Inflammatory macrophage treated with lipopolysaccharide for 1 hour (primary cell): ENCODE measurements around the gene ASGR1.
A peak's percentile ranks its signal among the peaks of the same experiment; 100 is the strongest.
"Not testable (repeated sequence)": the region's sequence is repeated elsewhere in the genome, so short reads cannot be mapped to it uniquely, and the experiment has no call there.

Source experiments
- DNase-seq, 2 donors: peaks; one replicate each; pipeline ENCODE4 v3.0.0-alpha.2; 2020 to 2022

ASGR1 gene

DNA sequence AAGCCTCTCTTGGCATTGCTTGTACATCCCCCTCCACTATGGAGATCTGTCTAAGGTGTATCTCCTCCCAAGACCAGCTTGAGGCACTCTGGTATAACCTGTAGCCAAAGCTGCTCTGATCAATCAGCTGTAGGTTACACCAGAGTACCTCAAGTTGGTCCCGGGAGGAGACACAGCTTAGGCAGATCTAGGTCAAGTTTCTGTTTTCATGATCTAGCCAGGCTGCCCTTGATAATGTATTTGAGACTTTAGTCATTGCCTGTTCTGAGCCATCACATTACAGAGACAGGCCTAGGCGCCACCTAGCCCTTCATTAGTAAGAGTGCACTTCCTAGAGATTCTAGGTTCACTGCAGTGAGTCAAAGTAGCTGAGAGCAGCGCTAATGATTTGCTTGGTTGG, 31.4 kb downstream of the ASGR1 start:
- DNase-seq: no peak

DNA sequence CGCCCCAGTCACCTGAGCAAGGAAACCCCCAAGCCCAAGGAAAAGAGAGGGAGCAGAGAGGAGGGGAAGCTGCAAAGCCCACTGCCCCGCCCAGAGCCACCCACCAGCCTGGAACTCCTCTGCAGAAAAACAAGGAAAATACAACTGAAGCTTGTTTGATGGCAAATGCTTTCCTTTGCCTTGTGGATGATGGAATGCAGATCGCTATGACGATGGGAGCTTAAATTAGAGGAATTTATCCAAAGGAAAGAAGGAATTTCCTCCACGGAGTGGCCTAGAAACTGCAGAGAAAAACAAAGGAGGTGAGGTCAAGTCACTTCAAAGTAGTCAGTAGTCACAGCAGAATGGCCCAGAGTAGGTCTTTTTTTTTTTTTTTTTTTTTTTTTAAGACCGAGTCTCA, 33.1 kb downstream of the ASGR1 start:
- no peak for DNase-seq

DNA sequence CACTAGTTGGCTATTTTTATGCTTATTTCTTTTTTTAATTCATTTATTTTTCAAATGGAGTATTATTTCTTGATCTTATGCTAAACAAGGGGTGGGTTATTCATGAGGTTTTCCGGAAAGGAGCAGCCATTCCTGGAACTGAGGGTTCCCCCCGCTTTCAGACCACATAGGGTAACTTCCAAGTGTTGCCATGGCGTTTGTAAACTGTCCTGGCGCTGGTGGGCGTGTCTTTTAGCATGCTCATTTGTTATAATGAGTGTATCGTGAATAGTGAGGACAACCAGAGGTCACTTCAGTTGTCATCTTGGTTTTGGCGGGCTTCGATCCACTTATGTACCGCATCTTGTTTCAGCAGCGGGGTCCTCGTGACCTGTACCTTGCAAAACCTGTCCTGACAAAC, 35.0 kb downstream of the ASGR1 start:
- DNase-seq: no peak

DNA sequence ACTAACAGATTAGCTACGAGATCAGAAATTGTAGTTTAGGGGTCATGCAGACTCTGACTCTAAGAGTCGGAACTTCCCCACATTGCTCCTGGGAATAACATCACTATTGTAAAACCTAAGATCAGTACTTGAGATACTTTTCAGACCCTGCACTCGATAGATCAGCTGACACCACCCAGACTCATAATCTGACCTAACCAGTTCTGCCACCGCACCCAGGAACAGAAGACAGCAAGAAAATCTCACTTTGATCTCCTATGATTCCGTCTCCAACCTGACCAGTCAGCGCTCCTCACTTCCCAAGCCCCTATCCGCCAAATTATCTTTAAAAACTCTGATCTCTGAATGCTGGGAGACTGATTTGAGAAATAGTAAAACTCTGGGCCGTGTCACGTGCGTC, 37.3 kb downstream of the ASGR1 start:
- no peak for DNase-seq

DNA sequence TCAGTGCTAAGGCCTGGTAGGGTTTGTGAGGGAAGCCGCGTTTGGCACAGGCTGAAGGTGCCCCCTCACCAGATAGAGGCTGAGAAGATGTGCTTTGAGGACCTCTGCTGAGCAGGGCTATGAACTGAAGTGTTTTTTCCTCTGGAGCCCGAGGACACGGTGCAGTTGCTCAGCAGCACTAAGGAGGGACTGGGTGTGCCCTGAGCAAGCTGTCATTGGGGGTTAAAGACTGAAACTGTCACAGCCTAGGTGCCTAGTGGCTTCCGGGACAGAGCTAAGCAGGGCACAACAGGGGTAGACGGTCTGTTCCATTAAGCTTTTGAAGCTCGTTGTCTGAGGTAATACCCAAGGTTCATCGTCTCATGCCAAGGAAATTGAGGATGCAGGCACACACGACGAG, 39.8 kb downstream of the ASGR1 start:
- DNase-seq: no peak

DNA sequence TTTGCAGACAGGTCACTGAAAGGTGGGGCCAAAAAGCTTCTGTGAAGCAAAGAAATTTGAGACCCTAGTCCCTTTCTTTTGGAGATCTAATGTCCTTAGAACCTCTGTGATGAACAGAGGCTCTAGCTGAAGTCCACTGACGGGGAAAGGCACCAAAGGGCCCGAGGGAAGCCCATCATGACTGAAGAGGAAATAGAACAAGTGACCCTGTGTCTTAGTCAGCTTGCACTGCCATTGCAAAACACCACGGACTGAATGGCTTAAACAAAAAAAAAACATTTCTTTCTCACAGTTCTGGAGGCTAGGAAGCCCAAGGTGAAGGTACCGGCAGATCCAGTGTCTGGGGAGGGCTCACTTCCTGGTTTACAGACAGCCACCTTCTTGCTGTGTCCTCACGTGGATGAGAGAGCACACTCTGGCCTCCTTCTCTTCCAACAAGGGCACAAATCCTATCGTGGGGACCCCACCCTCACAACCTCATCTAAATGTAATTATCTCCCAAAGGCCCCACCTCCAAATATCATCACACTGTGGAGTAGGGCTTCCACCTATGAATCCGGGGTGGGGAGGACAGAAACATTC, 40.3 kb downstream of the ASGR1 start:
- DNase-seq: peak; percentile 81 to 82

DNA sequence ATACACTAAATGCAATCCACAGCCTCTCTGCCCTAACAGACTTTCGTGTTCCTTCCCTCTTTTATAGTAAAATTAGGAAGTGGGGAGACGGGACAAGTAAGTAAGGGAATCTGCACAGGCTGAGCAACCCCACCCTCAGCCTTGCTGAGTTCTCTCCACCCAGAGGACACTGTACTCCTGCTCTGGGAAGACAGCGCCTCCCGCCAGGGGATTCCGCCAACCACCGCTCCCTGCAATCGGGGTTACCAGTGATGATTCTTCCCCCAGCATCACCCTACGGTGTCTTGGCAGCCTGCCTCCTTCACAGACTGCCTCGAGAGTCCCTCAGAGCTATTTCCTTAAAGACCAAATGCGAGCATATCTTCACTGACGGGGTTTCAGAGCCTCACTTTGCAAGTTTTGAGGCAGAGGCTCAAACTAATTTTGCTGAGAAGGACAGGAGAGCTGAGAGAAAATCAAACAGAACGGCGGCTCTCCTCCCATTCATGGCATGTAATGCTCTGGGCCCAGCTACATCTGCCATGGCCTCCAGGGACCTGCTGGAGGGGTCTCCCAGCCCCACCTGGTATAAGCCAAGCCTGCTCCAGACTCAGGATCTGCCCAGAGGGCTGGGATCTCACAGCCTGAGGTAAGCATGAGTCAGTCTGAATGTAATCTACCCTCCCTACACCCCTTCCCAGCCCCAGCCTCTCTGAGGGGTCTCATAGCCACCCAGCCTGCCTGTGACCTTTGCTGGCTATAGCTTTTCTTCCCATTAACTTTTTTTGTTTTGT, 41.8 kb downstream of the ASGR1 start:
- peak; percentile 47 to 60 for DNase-seq

DNA sequence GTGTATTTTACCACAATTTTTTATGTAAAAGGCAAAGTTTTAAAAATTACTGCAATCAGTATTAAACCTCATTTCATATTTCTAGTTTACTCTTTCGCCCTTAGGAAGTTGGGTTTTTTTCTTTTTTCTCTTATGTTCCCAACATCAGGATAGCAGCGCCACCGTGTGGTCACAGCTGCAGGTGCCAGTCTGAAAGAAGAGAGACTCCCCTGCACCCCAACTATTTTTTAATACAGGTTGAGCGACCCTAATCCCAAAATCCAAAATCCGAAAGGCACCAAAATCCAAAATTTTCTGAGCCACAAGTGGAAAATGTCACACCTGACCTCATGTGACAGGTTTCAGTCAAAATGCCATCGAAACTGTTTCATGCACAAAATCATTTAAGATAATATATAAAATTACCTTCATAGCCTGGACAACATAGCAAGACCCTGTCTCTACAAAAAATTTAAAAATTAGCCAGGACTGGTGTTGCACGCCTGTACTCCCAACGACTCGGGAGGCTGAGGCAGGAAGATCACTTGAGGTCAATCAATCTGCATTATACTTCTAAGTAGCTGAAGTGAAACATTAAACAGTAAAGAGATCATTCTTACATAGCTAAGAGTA, 42.8 kb downstream of the ASGR1 start:
- peak; percentile 62 to 92 for DNase-seq

DNA sequence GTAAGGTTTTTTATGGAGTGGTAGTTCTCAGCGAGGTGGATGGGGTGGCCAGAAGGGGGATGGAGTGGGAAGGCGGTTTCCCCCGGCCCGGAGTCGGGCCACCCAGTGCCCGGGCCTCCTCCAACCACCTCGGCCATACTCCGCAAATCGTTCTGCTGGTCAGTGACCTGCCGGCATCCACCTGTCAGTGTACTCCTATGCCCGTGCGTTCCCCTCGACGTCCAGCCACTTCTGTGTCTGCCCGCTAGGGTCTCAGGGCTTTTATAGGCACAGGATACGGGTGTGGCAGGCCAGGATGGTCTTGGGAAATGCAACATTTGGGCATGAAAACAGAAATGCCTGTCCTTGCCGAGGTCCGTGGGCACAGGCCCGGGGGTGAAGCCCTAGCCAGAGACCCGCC, 45.3 kb downstream of the ASGR1 start:
- no peak for DNase-seq

DNA sequence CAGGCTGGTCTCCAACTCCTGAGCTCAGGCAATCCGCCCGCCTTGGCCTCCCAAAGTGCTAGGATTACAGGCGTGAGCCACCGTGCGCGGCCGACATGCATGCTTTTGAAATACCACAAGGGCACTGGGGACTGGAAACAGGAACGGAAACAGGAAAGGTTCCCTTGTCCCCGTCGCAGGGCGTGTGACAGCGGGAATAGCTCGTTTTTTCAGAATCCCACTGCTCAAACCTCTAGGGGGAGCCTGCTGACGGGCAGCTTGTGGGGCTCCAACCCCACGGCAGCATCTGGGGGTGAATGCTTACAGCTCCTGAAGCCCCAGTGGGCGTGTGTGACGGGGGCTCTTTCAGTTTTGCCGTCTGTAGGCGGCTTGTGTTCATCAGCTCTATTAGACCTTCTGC, 45.7 kb downstream of the ASGR1 start:
- DNase-seq: peak; percentile 80 to 87

DNA sequence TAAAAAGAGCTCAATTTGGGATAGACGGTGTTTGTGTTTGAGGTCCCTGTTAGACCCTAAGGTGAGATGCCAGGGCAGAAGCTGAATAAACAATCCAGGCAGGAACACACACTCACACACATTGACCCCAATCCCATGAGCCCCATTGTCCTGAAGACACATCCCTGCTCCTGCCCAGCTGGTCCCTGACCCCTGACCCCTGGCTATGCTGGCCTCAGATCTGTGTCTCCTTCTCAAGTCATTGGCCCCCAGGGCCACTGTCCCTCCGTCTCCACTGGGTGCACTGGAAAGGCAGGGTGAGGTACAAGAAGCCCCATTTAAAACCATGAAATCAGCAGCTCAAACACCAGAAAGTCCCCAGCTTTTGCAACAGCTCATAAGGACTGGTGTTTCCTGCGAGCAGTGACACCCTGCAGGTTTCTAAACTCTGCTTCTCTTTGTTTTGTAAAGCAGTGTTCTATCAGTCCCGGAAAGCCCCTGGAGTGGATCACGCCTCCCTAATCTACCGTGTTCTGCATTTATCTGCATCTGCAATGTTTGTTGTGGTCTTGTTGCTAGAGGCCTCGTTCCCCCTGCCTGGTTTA, 46.6 kb downstream of the ASGR1 start:
- peak; percentile 92 to 98 for DNase-seq

DNA sequence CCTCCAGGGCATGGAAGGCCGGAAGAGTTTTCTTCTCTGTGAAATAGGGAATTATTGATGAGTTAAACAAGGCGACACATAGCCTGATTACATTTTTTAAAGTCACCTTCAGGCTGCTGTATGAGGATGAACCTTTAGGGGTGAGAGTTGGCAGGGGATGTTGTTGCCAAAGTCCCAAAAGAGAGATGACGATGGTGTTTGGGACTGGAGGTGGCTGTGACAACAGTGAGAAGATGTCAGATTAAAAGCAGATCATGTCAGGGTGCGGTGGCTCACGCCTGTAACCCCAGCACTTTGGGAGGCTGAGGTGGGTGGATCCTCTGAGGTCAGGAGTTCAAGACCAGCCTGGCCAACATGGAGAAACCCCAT, 47.8 kb downstream of the ASGR1 start:
- peak in 1 of 2 donors; percentile 43 for DNase-seq

DNA sequence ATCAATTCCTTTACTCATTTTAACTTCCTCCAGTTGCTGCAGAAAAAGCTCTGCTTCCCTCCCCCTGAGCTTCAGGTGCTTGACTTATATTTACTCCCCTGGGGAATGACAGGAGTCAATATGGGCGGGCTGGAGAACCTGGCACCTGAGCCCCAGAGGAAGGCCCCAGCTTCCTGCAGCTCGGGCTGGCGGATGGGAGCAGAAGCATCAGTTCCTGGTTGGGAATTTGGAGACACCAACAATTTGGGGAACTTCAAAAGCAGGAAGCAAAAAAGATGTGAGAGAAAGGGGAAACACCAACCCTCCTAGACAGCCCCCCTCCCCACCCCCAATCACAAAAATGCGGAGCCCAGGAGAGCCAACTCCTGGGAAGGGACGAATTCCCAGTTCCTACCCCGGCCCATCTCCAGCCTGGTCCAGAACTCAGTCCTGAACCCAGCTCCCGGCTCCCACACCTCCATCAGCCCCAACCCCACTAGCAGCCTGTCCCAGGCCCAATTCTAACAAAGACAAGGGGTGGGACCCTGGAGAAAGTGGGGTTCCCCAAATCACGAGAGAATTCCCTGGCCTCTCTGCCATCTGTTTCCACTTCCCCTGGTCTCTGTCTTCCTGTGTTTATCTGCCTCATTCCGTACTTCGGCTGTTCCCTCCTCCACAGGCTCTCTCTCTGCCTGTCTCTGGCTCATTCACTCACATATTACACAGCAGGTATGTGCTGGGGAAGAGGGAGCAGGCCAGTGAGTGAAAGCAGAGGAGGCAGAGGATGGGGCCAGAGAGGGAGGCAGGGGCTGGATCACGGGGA, 48.3 kb downstream of the ASGR1 start:
- peak; percentile 55 to 62 for DNase-seq

DNA sequence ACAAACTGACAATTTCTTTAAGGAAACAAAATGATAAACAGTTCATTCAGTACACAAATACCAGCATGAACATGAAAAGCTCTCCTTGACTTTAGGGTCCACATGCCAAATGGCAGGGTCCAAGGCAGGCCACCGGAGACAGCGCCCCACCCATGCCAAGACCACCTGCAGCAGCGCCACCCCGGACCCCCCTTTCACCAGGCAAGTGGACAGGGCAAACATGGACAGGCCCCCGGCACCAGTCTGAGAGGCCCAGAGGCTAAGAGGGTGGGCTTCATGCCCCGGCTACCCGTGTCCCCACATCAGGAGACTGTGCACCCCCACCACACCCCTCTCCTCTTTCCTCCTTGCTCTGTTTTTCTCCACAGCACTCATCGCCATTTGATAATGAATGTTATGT, 49.9 kb downstream of the ASGR1 start:
- no peak for DNase-seq

DNA sequence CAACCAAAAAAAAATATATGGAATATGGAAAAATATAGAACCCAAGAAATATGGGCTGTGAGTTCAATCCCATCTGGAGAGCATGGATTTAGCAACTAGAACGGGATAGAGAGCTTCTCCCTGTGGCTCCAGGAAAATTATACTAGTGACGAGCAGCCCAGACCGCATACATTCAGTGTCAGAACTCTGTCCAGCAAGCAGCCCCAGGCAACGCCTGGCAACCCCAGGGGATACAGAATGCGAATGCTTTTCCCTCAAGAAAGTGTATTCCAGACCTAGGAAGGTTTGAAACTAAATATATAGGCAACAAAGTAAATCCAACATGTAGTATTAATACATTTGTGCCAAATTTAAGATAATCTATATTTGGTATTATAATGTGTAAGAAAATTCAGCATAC, 51.0 kb downstream of the ASGR1 start:
- no peak for DNase-seq

DNA sequence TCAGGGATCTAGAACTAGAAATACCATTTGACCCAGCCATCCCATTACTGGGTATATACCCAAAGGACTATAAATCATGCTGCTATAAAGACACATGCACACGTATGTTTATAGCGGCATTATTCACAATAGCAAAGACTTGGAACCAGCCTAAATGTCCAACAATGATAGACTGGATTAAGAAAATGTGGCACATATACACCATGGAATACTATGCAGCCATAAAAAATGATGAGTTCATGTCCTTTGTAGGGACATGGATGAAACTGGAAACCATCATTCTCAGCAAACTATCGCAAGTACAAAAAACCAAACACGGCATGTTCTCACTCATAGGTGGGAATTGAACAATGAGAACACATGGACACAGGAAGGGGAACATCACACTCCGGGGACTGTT, 51.7 kb downstream of the ASGR1 start:
- not testable (repeated sequence) for DNase-seq

DNA sequence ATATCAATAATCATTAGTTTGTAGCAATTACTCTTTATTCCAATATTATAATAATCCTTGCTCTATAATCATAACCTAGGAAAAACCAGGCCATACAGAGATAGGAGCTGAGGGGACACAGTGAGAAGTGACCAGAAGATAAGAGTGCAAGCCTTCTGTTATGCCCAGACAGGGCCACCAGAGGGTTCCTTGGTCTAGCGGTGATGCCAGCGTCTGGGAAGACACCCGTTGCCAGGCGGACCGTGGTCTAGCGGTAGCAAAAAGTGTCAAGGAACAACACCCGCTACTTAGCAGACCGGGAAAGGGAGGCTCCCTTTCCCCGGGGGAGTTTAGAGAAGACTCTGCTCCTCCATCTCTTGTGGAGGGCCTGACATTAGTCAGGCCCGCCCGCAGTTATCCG, 52.8 kb downstream of the ASGR1 start:
- DNase-seq: not testable (repeated sequence)

DNA sequence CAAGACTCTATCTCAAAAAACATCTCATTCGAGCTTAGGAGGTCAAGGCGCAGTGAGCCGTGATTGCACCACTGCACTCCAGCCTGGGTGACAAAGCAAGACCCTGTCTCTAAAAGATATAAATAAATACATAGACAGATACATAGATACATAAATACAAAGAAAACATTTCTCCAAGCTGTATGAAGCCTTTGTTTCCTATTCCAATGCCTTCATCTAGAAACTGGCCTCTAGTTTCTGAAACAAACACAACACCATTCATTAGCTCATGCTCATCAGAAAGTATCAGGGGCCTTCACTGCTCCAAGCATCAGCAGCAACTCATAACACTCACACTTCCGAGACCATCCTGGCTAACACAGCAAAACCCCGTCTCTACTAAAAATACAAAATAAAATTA, 54.2 kb downstream of the ASGR1 start:
- no peak for DNase-seq

DNA sequence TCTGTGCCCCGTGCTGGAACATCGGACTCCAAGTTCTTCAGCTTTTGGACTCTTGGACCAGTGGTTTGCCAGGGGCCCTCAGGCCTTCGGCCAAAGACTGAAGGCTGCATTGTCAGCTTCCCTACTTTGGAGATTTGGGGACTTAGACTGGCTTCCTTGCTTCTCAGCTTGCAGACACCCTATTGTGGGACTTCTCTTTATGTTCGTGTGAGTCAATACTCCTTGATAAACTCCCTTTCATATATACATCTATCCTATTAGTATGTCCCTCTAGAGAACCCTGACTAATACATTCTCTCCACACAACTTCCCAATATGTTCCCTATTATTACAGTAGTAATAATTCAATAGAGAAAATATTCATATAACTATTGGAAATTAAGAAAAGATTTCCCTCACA, 55.3 kb downstream of the ASGR1 start:
- no peak for DNase-seq
